VCaP (cell line): ENCODE measurements around the gene PEAR1.

Experiments
- H3K27ac ChIP-seq: fragments of 450-650 bp; 2 replicates; pipeline ENCODE4 v1.5.1; 2017
- CTCF ChIP-seq: fragments of 450-650 bp; conservative IDR thresholded peaks from 2 replicates; pipeline ENCODE4 v1.5.1; 2017; ENCODE audit warnings: mild to moderate bottlenecking, moderate library complexity

The PEAR1 gene

GRCh38 chr1:156847591-156848460 lies 45.7 kb upstream of the PEAR1 start:
- no peak for TF ChIP-seq CTCF
- H3K27ac ChIP-seq: no peak overlapping the region

GRCh38 chr1:156848461-156849150 lies 44.9 kb upstream of the PEAR1 start:
- no peak overlapping the region for H3K27ac ChIP-seq
- TF ChIP-seq CTCF: no peak

GRCh38 chr1:156849151-156849496 lies 44.4 kb upstream of the PEAR1 start:
- no peak for TF ChIP-seq CTCF
- H3K27ac ChIP-seq: no peak overlapping the region

- no peak for TF ChIP-seq CTCF
- peak overlapping the region; percentile 36 for H3K27ac ChIP-seq
Measured at GRCh38 chr1:156851779-156852417, 41.6 kb upstream of the PEAR1 start.

- TF ChIP-seq CTCF: no peak
- peak overlapping the region; percentile 36 for H3K27ac ChIP-seq
Measured at GRCh38 chr1:156852418-156852874, 41.1 kb upstream of the PEAR1 start.

GRCh38 chr1:156853761-156854160 lies 39.8 kb upstream of the PEAR1 start:
- no peak for TF ChIP-seq CTCF
- no peak overlapping the region for H3K27ac ChIP-seq

- H3K27ac ChIP-seq: no peak overlapping the region
- TF ChIP-seq CTCF: no peak
Measured at GRCh38 chr1:156854634-156855033, 38.9 kb upstream of the PEAR1 start.
